OCI-LY7 (cell line): ENCODE measurements around the gene CCNL2.

Experiments used
- CTCF ChIP-seq: fragments of 200-600 bp; sonication (generic); conservative IDR thresholded peaks from 2 replicates; pipeline ENCODE4 v1.5.1; 2014; ENCODE audit warnings: mild to moderate bottlenecking, antibody characterized with exemption, low read length, moderate library complexity, mixed read lengths
- EZH2phosphoT487 ChIP-seq: fragments of 200-600 bp; sonication (generic); IDR thresholded peaks from 2 replicates; pipeline ENCODE4 v1.6.1; 2018; ENCODE audit warnings: low read depth, borderline replicate concordance, mild to moderate bottlenecking, mixed run types, antibody characterized with exemption, low read length, moderate library complexity, mixed read lengths

- TF ChIP-seq CTCF, result no peak
- no peak for TF ChIP-seq EZH2phosphoT487
Measured at GRCh38 chr1:1342584-1343115, 56.5 kb downstream of the CCNL2 start.
